Spinal cord (tissue), 10 donors: ENCODE measurements around the gene EPB41L5. TPM values are rescaled to one million over a fixed set of nuclear protein-coding genes. Genes with fewer than 3 reads are reported as not detected.
"Not testable (repeated sequence)": the region's sequence is repeated elsewhere in the genome, so short reads cannot be mapped to it uniquely, and the experiment has no call there.

Source experiments
- DNase-seq, 6 donors: peaks; one replicate each; pipeline versions ENCODE4 v3.0.0 to v3.0.0-alpha.2; 2013 to 2015; ENCODE audit warnings: low spot score in 6 of 6, low read depth in 4 of 6
- H3K27ac ChIP-seq: one replicate; pipeline ENCODE4 v1.5.1; 2013; ENCODE audit warnings: low read depth, low read length, control low read depth
- H3K27me3 ChIP-seq: one replicate; pipeline ENCODE4 v1.6.1; 2013; ENCODE audit warnings: low read length; ENCODE audit not compliant: control insufficient read depth, insufficient read depth
- H3K36me3 ChIP-seq: one replicate; pipeline ENCODE4 v1.6.1; 2013; ENCODE audit warnings: low read length; ENCODE audit not compliant: control insufficient read depth, insufficient read depth
- H3K4me1 ChIP-seq: one replicate; pipeline ENCODE4 v1.6.1; 2013; ENCODE audit warnings: low read length; ENCODE audit not compliant: control insufficient read depth, insufficient read depth
- H3K4me3 ChIP-seq: one replicate; pipeline ENCODE4 v1.5.1; 2013; ENCODE audit warnings: low read depth, low read length, control low read depth
- H3K9me3 ChIP-seq: one replicate; pipeline ENCODE4 v1.6.1; 2013; ENCODE audit warnings: low read length; ENCODE audit not compliant: control insufficient read depth, insufficient read depth
- WGBS: methylation state at CpG from one replicate; pipeline ENCODE4 v1.1.5; 2013; ENCODE audit warnings: missing lambda C conversion rate; ENCODE audit not compliant: insufficient coverage; 5-methylcytosine and 5-hydroxymethylcytosine counted together
- polyA plus RNA-seq, 2 donors: library from polyadenylated mRNA; unstranded; fragments of 120-200 nt; gene quantifications; one replicate each; pipeline ENCODE4 v1.2.1, GENCODE V29; 2013; ENCODE audit not compliant: insufficient read length in 2 of 2
- total RNA-seq, 2 donors: library from RNA; depleted of rRNA in 1 of 2; stranded (reverse); fragments of 120-200 nt in 1 of 2; fragments of >200 nt in 1 of 2; gene quantifications; one replicate each; pipeline versions ENCODE4 v1.2.3 to v1.2.4, GENCODE V29; 2013 to 2014
- donor health status: healthy.

EPB41L5 gene
- total and polyA plus RNA-seq, 4 donors = 26.0 to 42.4 (median 31.5) TPM

DNA sequence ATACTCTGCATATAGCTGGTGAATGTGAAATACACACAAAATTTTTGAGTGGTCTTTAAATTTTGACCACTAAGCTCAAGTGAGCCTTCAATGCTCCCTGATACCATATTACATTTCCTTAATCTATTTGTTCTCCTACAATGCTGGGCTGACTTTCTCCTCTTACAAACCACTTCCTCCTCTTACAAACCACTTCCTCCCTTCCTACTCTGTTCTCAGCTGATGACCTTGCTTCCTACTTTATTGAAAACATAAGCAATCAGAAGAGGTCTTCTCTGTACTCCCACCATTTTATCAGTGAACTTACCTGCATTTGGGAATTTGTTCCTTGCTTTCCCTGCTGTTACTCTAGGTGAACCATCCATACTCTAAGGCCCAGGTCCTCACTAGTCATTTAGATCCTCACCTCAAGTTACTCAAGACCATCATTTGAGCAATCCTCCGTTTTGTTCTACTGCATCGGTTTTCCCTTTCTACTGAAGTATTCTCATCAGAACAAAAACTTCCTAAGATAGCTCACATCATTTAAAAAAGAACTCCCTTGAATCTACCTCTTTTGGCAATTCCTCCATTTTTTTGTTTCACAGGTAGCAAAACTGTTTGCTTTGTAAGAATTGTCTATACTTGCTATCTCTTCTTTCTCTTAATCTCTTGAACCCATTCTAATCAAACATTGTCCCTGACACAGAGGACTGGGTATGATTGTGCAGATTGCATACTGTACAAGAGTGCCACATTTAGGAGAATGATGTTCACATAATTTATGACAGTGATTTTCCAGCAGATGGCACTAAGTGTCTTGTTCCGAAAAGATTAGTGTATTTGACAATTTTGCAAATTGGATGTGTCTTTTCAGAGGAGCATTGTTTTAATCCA is 96.5 kb downstream of the EPB41L5 start:
- H3K9me3 ChIP-seq = no peaks in the 10 kb centered on the region
- no peaks in the 10 kb centered on the region for H3K27me3 ChIP-seq
- no peak overlapping the region for H3K4me3 ChIP-seq
- no peak overlapping the region for H3K27ac ChIP-seq
- peak in 5 of 6 donors; percentile 6 to 79 (median 12) for DNase-seq
- H3K36me3 ChIP-seq = no peaks in the 10 kb centered on the region
- 80% methylated on average over 2 of the region's 3 CpGs for WGBS
- no peaks in the 10 kb centered on the region for H3K4me1 ChIP-seq

GRCh38 chr2:120110062-120110362 is 97.1 kb downstream of the EPB41L5 start:
- Histone ChIP-seq H3K4me1 (no peaks in the 10 kb centered on the region), H3K36me3 (no peaks in the 10 kb centered on the region), H3K27me3 (no peaks in the 10 kb centered on the region), H3K9me3 (no peaks in the 10 kb centered on the region), H3K4me3 (no peak overlapping the region), H3K27ac (no peak overlapping the region)
- 89% methylated on average over 3 of the region's 3 CpGs for WGBS
- no peak for DNase-seq

DNA sequence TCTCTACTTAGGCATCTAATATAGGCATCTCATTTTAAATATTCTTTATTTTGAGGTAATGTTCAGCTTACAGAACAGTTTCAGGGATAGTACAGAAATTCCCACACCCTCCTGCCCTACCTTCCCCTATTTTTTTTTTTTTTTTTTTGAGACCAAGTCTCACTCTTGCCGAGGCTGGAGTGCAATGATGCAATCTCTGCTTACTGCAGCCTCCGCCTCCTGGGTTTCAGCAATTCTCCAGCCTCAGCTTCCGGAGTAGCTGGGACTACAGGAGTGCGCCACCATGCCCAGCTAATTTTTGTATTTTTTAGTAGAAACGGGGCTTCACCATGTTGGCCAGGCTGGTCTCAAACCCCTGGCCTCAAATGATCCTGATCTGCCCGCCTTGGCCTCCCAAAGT is 97.6 kb downstream of the EPB41L5 start:
- H3K36me3 ChIP-seq = no peaks in the 10 kb centered on the region
- no peak for DNase-seq
- no peaks in the 10 kb centered on the region for H3K4me1 ChIP-seq
- no peaks in the 10 kb centered on the region for H3K27me3 ChIP-seq
- H3K4me3 ChIP-seq = no peak overlapping the region
- H3K9me3 ChIP-seq = no peaks in the 10 kb centered on the region
- no peak overlapping the region for H3K27ac ChIP-seq
- 90% methylated on average over 5 of the region's 6 CpGs for WGBS

- Histone ChIP-seq H3K36me3 (no peaks in the 10 kb centered on the region), H3K4me1 (no peaks in the 10 kb centered on the region), H3K27ac (no peak overlapping the region), H3K4me3 (no peak overlapping the region), H3K27me3 (no peaks in the 10 kb centered on the region), H3K9me3 (no peaks in the 10 kb centered on the region)
- 85% methylated on average over 3 of the region's 5 CpGs for WGBS
- DNase-seq = no peak
Measured at GRCh38 chr2:120111193-120111592, 98.3 kb downstream of the EPB41L5 start.

DNA sequence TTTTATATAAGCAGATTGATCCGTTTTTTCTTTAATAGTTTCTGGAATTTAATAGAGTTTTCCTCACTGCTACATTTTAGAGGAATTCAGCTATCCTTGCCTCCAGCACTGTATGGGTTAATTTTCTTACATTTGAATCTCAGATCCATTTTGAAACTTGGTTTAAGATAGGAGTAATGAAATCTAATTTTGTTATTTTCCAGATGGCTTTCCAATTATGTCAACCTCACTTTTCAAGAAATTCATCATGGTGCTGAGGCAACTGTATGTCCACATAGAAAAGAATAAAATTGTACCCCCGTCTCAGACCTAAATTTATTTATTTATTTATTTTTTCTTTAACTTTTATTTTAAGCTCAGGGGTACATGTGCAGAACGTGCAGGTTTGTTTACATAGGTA is 105.1 kb downstream of the EPB41L5 start:
- H3K4me3 ChIP-seq = no peak overlapping the region
- H3K27me3 ChIP-seq = no peaks in the 10 kb centered on the region
- no CpG with 5 or more reads among the region's 3 CpGs for WGBS
- peaks cover 2% of the 10 kb centered on the region for H3K36me3 ChIP-seq
- H3K9me3 ChIP-seq = peaks cover 5% of the 10 kb centered on the region
- no peak overlapping the region for H3K27ac ChIP-seq
- H3K4me1 ChIP-seq = no peaks in the 10 kb centered on the region
- no peak for DNase-seq

- DNase-seq = no peak
- H3K27me3 ChIP-seq = no peaks in the 10 kb centered on the region
- no peaks in the 10 kb centered on the region for H3K4me1 ChIP-seq
- H3K36me3 ChIP-seq = peaks cover 4% of the 10 kb centered on the region
- WGBS = 100% methylated on average over 2 of the region's 4 CpGs
- peaks cover 5% of the 10 kb centered on the region for H3K9me3 ChIP-seq
- H3K4me3 ChIP-seq = no peak overlapping the region
- H3K27ac ChIP-seq = no peak overlapping the region
Measured at GRCh38 chr2:120118471-120118870, 105.6 kb downstream of the EPB41L5 start.

DNA sequence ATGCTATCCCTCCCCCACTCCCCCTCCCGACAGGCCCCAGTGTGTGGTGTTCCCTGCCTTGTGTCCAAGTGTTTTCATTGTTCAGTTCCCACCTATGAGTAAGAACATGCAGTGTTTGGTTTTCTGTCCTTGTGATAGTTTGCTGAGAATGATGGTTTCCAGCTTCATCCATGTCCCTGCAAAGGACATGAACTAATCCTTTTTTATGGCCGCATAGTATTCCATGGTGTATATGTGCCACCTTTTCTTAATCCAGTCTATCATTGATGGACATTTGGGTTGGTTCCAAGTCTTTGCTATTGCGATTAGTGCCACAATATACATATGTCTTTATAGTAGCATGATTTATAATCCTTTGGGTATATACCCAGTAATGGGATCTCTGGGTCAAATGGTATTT is 108.5 kb downstream of the EPB41L5 start:
- not testable (repeated sequence) for DNase-seq, H3K4me3 ChIP-seq, H3K4me1 ChIP-seq, H3K27me3 ChIP-seq, H3K9me3 ChIP-seq, H3K27ac ChIP-seq, H3K36me3 ChIP-seq
- WGBS = no CpG with 5 or more reads among the region's 3 CpGs

- Histone ChIP-seq H3K9me3 (peaks cover 5% of the 10 kb centered on the region), H3K27me3 (no peaks in the 10 kb centered on the region), H3K4me1 (no peaks in the 10 kb centered on the region), H3K4me3 (no peak overlapping the region), H3K27ac (no peak overlapping the region), H3K36me3 (peaks cover 5% of the 10 kb centered on the region)
- 100% methylated on average over 1 of the region's 3 CpGs for WGBS
- no peak for DNase-seq
Measured at GRCh38 chr2:120123090-120123489, 110.2 kb downstream of the EPB41L5 start.

- 90% methylated on average over 3 of the region's 3 CpGs for WGBS
- DNase-seq = no peak
- Histone ChIP-seq H3K4me1 (no peaks in the 10 kb centered on the region), H3K9me3 (no peaks in the 10 kb centered on the region), H3K36me3 (peaks cover 5% of the 10 kb centered on the region), H3K27ac (no peak overlapping the region), H3K4me3 (no peak overlapping the region), H3K27me3 (no peaks in the 10 kb centered on the region)
Measured at GRCh38 chr2:120125195-120125594, 112.3 kb downstream of the EPB41L5 start.

DNA sequence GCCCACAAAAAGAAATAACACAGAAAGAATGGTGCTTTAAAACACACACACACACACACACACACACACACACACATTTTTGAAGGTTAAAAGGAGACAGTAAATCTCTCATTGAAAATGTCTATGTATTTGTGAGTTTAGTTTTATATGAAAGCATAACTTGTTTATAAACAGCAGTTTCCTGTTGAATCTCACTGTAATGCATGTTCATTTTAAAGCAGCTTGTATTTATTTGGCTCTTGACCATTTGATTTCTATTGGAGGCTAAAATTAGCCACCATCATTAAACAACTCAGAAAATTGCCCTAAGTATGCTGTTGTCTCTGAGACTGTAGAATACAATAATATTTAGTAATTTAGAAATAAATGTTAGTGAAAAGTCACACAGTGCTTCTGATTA is 115.3 kb downstream of the EPB41L5 start:
- no peak for DNase-seq
- Histone ChIP-seq H3K27me3 (no peaks in the 10 kb centered on the region), H3K4me3 (no peak overlapping the region), H3K36me3 (peaks cover 5% of the 10 kb centered on the region), H3K9me3 (no peaks in the 10 kb centered on the region), H3K27ac (no peak overlapping the region), H3K4me1 (no peaks in the 10 kb centered on the region)
